HG02870 (cell line): Measurements from ENCODE around the gene FKRP.
"Not testable (repeated sequence)": the region's sequence is repeated elsewhere in the genome, so short reads cannot be mapped to it uniquely, and the experiment has no call there.

ENCODE experiments used
- ATAC-seq: cut with Tn5 transposase; IDR thresholded peaks from one replicate; pipeline ENCODE4 v1.9.1; 2021; ENCODE audit warnings: mild to moderate bottlenecking, moderate library complexity; ENCODE audit not compliant: unreplicated experiment

FKRP gene, protein sequence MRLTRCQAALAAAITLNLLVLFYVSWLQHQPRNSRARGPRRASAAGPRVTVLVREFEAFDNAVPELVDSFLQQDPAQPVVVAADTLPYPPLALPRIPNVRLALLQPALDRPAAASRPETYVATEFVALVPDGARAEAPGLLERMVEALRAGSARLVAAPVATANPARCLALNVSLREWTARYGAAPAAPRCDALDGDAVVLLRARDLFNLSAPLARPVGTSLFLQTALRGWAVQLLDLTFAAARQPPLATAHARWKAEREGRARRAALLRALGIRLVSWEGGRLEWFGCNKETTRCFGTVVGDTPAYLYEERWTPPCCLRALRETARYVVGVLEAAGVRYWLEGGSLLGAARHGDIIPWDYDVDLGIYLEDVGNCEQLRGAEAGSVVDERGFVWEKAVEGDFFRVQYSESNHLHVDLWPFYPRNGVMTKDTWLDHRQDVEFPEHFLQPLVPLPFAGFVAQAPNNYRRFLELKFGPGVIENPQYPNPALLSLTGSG

GRCh38 chr19:46745521-46746280 lies at the start of gene FKRP:
Gene FKRP, plus strand, starts transcription at chr19:46746057. Its CDS starts 9,394 bp downstream, at chr19:46755451.
- ATAC-seq = no peak

GRCh38 chr19:46696866-46697203 lies 49.0 kb upstream of the FKRP start:
- no peak for ATAC-seq

DNA sequence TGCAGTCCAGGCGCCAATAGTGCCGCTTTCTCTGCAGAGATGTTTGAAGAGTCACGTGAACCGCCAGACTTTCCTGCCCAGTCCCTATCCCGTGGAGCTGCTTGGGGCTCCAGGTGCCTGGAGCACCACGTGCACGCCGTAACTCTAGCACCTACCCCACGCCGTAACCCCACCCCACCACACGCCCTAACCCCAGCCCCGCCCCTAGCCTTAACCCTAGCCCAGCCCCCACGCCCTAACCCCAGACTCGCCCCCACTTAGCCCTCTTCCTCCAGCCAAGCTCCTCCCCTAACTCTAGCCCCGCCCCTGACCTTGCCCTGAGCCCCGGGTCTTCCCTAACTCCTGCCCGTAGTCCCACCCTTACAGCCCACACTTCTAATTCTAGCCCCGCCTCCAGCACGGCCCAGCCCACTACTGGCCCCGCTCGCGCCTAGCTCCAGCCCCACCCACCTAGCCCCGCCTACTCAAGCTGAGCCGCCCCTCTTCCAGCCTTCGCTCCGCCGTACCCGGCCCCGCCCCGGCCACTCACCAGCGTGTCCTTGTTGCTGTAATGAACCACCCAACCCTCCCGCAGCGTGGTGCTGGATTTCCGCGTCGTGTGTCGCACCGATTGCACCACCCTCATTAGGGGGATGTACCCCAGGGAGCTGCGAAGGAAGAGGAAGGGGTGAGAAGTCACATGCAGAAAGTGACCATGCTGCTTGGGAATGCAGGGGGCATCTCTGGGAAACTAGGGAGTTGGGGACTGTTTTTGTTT lies 48.5 kb upstream of the FKRP start:
- ATAC-seq = no peak

DNA sequence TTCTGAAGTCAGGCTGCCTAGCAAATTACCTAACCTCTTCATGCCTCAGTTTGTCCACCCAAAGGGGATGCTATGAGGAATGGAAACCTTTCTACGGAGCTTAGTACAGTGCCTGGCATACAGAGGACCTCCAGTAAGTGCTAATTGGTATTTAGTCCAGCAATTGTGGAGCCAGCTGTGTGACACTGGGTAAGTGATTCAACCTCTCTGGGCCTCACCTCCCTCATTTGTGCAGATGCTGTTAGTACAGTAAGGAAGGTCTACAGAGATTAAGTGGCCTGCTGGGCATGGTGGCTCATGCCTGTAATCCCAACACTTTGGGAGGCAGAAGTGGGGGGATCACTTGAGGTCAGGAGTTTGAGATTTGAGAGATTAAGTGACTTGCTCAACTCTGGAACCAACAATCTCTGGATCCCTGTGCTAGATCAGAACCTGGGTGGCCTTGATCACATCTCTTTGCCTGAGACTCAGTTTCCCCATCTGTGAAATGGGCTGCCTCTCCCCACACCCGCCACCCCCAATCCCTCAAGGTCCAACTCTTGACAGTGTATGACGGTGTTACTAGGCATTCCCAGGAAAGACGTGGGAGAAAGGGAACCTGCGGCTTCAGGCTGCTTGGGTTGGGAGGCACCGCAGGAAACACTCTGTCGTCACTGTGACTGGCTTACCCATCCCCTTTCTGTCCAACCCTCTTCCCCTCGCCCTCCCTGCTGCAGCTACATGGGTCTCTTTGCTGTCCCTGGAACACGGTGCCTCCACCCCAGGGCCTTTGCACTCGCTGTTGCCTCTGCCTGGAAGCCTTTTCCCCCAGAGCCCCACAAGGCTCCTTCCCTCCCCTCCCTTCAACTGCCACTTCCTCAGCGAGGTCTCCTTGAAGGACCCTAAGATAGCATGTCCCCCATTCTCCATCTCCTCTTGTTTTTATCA lies 47.2 kb upstream of the FKRP start:
- ATAC-seq = no peak

GRCh38 chr19:46700704-46701103 lies 45.2 kb upstream of the FKRP start:
- no peak for ATAC-seq

- no peak for ATAC-seq
These were observed 41.3 kb upstream of the FKRP start for GRCh38 chr19:46704379-46705076.

DNA sequence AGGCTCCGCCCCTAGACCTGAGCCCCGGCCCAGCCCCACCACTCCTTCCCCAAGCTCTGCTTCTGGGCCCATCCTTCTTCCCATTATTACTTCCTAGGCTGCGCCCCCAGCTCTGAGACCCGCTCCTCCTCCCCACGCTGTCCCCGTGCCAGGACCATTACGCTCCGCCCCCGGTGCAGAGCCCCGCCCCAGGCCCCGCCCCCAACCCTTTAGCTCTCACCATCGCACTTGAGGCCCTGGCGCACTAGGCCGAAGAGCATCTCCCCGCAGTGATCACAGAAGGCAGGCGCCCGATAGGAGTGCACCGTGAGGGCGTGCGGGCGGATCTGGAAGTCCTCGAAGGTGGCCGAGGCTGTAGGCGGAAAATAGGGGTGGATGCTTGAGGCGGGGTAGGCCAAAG lies 35.2 kb upstream of the FKRP start:
- no peak for ATAC-seq

DNA sequence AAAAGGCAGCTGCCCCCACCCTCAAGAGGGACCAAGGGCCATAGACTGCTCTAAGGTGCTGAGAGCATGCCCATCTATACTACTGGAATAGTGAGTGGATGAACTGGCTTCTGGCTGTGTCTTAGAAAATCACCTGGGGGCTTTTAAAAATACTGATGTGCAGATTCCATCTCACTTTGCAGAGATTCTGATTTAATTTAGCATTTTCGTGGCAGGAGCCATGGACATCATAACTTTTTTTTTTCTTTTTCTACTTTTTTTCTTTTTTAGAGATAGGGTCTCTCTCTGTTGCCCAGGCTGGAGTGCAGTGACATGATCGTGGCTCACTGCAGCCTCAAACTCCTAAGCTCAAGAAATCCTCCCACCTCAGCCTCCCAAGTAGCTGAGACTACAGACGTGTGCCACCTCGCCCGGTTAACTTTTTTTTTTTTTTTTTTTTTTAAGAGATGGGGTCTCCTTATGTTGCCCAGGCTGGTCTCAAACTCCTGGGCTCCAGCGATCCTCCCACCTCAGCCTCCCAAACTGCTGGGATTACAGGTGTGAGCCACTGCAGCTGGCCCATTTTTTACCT lies 33.0 kb upstream of the FKRP start:
- not testable (repeated sequence) for ATAC-seq

GRCh38 chr19:46713781-46714443 lies 31.9 kb upstream of the FKRP start:
- no peak for ATAC-seq

- no peak for ATAC-seq
These were observed 31.3 kb upstream of the FKRP start for GRCh38 chr19:46714444-46715106.

DNA sequence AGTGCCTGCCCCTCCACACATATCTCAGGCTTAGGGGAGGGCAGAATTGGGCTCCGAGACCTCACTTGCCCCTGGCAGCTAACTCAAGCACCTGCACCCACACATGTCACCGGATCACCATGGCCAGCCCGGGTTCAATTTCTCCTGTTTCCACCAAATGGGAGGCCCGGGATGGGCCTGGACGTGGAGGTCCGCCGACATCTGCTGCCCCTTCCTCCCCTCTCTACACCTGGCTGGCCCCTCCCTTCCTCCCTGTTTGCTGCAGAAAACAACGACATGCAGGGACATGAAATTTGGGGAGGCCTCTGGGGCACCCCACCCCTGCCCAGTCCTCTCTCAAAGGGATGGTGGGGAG lies 30.3 kb upstream of the FKRP start:
- ATAC-seq = no peak

DNA sequence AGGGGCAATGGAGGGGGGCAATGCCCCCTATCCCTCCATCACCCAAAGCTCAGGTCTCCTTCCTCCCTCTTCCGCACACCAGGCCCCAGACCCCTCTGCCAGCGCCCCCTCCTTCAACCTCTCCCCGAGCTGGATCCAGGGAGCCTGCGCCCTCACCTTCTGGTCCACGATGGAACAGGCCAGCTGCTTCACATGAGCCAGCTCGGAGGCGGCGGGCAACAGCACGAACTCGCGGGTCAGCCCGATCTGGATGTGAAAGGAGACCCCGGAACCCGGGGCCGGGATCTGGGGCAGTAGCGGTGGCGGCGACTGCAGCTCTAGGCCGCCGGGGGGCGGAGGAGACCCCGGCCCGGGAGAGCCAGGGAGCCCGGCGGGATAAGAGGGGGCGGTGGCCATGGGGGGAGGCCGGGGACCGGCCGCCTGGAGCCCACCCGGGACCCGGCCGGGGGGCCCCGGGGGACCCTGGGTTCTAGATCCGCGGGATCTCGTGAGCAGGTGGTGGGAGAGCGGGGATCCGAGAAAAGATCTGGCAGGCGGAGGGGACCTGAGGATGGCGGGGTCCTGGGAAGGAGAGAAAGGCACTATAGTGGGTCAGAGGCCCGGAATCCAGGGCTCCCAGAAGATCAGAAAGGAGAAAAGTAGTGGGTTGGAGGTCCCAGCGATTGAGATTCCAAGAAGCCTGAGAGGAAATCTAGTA lies 29.7 kb upstream of the FKRP start:
- no peak for ATAC-seq

DNA sequence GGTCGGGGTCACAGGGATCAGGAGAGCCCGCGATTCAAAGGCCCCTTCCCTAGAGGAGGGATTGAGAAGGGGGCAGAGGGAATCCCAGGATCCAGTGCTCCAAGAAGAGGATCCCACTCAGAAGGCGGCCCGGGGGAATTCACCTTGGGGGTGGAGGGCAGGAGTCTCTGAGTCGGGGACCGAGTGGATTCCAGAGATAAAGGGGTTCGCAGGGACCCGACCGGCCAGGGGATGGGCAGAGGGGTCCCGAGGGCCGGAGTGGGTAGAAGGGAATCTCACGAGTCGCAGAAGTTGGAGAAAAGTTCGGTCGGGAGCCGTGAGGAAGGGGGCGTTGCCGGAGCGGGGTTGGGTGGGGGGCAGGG lies 29.2 kb upstream of the FKRP start:
- ATAC-seq = no peak

DNA sequence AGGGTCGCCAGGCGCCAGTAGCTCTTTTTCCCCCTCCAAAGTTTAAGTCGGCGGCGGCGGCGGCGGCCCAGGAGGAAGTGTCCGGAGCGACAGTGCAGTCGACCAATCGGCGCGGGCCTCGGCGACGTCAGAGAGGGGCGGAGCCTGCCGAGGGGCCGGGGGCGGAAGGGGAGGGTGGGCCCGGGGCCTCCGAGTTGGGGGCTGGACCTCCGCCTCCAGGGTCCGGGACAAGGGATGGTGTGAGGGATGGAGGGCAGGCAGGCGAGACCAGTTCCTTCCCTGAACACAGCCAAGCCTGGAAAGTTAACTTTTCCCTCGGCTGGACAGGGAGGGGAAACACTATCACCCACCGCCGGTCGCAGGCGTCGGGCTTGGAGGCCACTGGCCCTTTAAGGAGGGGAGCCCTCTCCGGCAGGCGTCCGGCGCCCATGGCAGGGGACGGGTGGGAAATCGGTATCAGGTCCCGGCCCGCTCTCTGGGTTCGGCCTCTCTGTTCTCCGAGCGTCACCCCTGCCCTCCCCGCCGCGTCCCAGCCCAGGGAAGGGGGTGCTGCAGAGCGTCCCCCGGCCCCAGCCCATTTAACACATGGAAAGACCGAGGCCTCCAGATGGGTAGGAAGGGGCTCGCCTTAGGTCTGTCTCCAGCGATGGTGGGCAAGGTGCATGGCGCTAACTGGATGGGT lies 28.7 kb upstream of the FKRP start, which contains the start of gene PRKD2:
Gene PRKD2, minus strand, starts transcription at position 81 of the 682 bp plus-strand sequence. CDS start 744 bp downstream, outside the sequence.
- ATAC-seq = no peak

- no peak for ATAC-seq
These were observed 28.1 kb upstream of the FKRP start for GRCh38 chr19:46717716-46718143.

GRCh38 chr19:46718157-46718933 lies 27.5 kb upstream of the FKRP start:
- ATAC-seq = no peak
